IMR-90 (cell line): Measurements from ENCODE around the gene POLR3A. TPM values are rescaled to one million over a fixed set of nuclear protein-coding genes. Genes with fewer than 3 reads are reported as not detected.

Experiments
- ATAC-seq: fragments of 200-7000 bp; cut with Tn5 transposase; 2 replicates; pipeline ENCODE4 v1.9.1; 2020; ENCODE audit warnings: low read depth, mild to moderate bottlenecking, moderate library complexity
- BruUV-seq: library from RNA; stranded (reverse); fragments of 400-500 nt; replicated peaks from 2 replicates; lab custom pipeline; 2021; lab: Mats Ljungman, UMichigan
- CTCF ChIA-PET: fragments of 300-600 bp; formaldehyde crosslinking; extraction: SDS; loops from one replicate; lab custom pipeline; 2021; ENCODE audit warnings: antibody characterized with exemption; lab: Yijun Ruan, JAX
- POLR2A ChIA-PET: fragments of 300-600 bp; sonication (Branson Sonifier 250); formaldehyde crosslinking; loops from one replicate; lab custom pipeline; 2022; ENCODE audit warnings: antibody characterized with exemption; ENCODE audit not compliant: unreplicated experiment; lab: Charles Lee
- DNase-seq: peaks from one replicate; pipeline ENCODE4 v3.0.0; 2013
- H2AFZ ChIP-seq: replicated peaks from 2 replicates; pipeline ENCODE3; 2013; ENCODE audit warnings: low read length, mild to moderate bottlenecking; ENCODE audit not compliant: poor library complexity
- H2AK5ac ChIP-seq: 2 replicates; pipeline ENCODE4 v1.6.1; 2013; ENCODE audit warnings: low read depth, low read length, inconsistent platforms
- H2AK9ac ChIP-seq: replicated peaks from 2 replicates; pipeline ENCODE3; 2013; ENCODE audit warnings: mild to moderate bottlenecking, low read depth, low read length, moderate library complexity; ENCODE audit not compliant: poor library complexity
- H2BK120ac ChIP-seq: 2 replicates; pipeline ENCODE4 v1.6.1; 2013; ENCODE audit warnings: low read depth, low read length, inconsistent platforms
- H2BK15ac ChIP-seq: 3 replicates; pipeline ENCODE4 v1.6.1; 2013; ENCODE audit warnings: low read depth, low read length, inconsistent platforms
- H2BK20ac ChIP-seq: 2 replicates; pipeline ENCODE4 v1.6.1; 2013; ENCODE audit warnings: low read depth, mild to moderate bottlenecking, inconsistent platforms, low read length, moderate library complexity
- H2BK5ac ChIP-seq: 2 replicates; pipeline ENCODE4 v1.6.1; 2013; ENCODE audit warnings: mild to moderate bottlenecking, low read depth, low read length, inconsistent platforms; ENCODE audit not compliant: poor library complexity, severe bottlenecking
- H3K14ac ChIP-seq: replicated peaks from 2 replicates; pipeline ENCODE4 v1.6.1; 2013; ENCODE audit warnings: low read depth, low read length, inconsistent platforms
- H3K18ac ChIP-seq: 2 replicates; pipeline ENCODE4 v1.6.1; 2013; ENCODE audit warnings: low read depth, low read length, control low read depth
- H3K23ac ChIP-seq: 2 replicates; pipeline ENCODE4 v1.6.1; 2013; ENCODE audit warnings: low read depth, low read length, inconsistent platforms
- H3K27ac ChIP-seq: 2 replicates; pipeline ENCODE4 v1.5.1; 2013; ENCODE audit warnings: mild to moderate bottlenecking, control low read depth, low read length; ENCODE audit not compliant: insufficient read depth
- H3K27me3 ChIP-seq: 2 replicates; pipeline ENCODE4 v1.6.1; 2013; ENCODE audit warnings: low read length; ENCODE audit not compliant: control insufficient read depth, insufficient read depth
- H3K36me3 ChIP-seq: 2 replicates; pipeline ENCODE4 v1.6.1; 2013; ENCODE audit warnings: low read length, mixed read lengths; ENCODE audit not compliant: control insufficient read depth, insufficient read depth
- H3K4ac ChIP-seq: 2 replicates; pipeline ENCODE4 v1.6.1; 2013; ENCODE audit warnings: low read depth, low read length, inconsistent platforms
- H3K4me1 ChIP-seq: 2 replicates; pipeline ENCODE4 v1.6.1; 2013; ENCODE audit warnings: low read length, mixed read lengths; ENCODE audit not compliant: control insufficient read depth, insufficient read depth
- H3K4me2 ChIP-seq: 2 replicates; pipeline ENCODE4 v1.6.1; 2013; ENCODE audit warnings: low read depth, mild to moderate bottlenecking, control low read depth, low read length, moderate library complexity
- H3K4me3 ChIP-seq: 2 replicates; pipeline ENCODE4 v1.5.1; 2013; ENCODE audit warnings: low read depth, mild to moderate bottlenecking, control low read depth, low read length, moderate library complexity; ENCODE audit not compliant: insufficient read depth
- H3K56ac ChIP-seq: 2 replicates; pipeline ENCODE4 v1.6.1; 2013; ENCODE audit warnings: low read length, inconsistent platforms; ENCODE audit not compliant: insufficient read depth; ENCODE audit errors: extremely low read depth
- H3K79me1 ChIP-seq, 2 experiments: 2 replicates each; pipeline ENCODE4 v1.6.1; 2013; ENCODE audit warnings: low read length in 2 of 2, inconsistent platforms in 1 of 2, low read depth in 1 of 2
- H3K9ac ChIP-seq: 2 replicates; pipeline ENCODE4 v1.6.1; 2013; ENCODE audit warnings: low read depth, low read length, control low read depth
- H3K9me1 ChIP-seq: 2 replicates; pipeline ENCODE4 v1.6.1; 2013; ENCODE audit warnings: low read length, inconsistent platforms; ENCODE audit not compliant: insufficient read depth
- H3K9me3 ChIP-seq: 2 replicates; pipeline ENCODE4 v1.6.1; 2013; ENCODE audit warnings: low read length; ENCODE audit not compliant: control insufficient read depth, insufficient read depth
- H4K20me1 ChIP-seq: 2 replicates; pipeline ENCODE4 v1.6.1; 2013; ENCODE audit warnings: low read length, inconsistent platforms; ENCODE audit not compliant: insufficient read depth
- H4K5ac ChIP-seq: 2 replicates; pipeline ENCODE4 v1.6.1; 2013; ENCODE audit warnings: mild to moderate bottlenecking, low read depth, low read length, control low read depth
- H4K8ac ChIP-seq, 2 experiments: 2 replicates each; pipeline ENCODE4 v1.6.1; 2013; ENCODE audit warnings: low read depth in 2 of 2, low read length in 2 of 2, control low read depth in 1 of 2, inconsistent platforms in 1 of 2
- H4K91ac ChIP-seq: 2 replicates; pipeline ENCODE4 v1.6.1; 2013; ENCODE audit warnings: low read depth, low read length, inconsistent platforms; ENCODE audit not compliant: insufficient read depth
- BHLHE40 ChIP-seq: fragments of 150-350 bp; IDR thresholded peaks from 2 replicates; pipeline ENCODE4 v1.6.1; 2016; ENCODE audit warnings: mild to moderate bottlenecking, low read depth, low read length
- CEBPB ChIP-seq: IDR thresholded peaks from 2 replicates; pipeline ENCODE4 v1.6.1; 2012; ENCODE audit warnings: low read depth, low read length, improper control_type of control experiment
- CHD1 ChIP-seq: IDR thresholded peaks from 2 replicates; pipeline ENCODE4 v1.6.1; 2012; ENCODE audit warnings: low read depth, low read length, improper control_type of control experiment
- CTCF ChIP-seq: conservative IDR thresholded peaks from 2 replicates; pipeline ENCODE4 v1.5.1; 2012; ENCODE audit warnings: mild to moderate bottlenecking, low read depth, low read length, improper control_type of control experiment
- FOS ChIP-seq: fragments of 150-350 bp; IDR thresholded peaks from 2 replicates; pipeline ENCODE4 v1.6.1; 2016; ENCODE audit warnings: low read depth, low read length
- MAFK ChIP-seq: IDR thresholded peaks from 2 replicates; pipeline ENCODE4 v1.6.1; 2012; ENCODE audit warnings: low read depth, low read length, improper control_type of control experiment
- MAZ ChIP-seq: IDR thresholded peaks from 2 replicates; pipeline ENCODE4 v1.6.1; 2012; ENCODE audit warnings: low read depth, mild to moderate bottlenecking, low read length, improper control_type of control experiment, moderate library complexity, borderline replicate concordance
- MXI1 ChIP-seq: IDR thresholded peaks from 2 replicates; pipeline ENCODE4 v1.6.1; 2012; ENCODE audit warnings: low read depth, mild to moderate bottlenecking, low read length, moderate library complexity, borderline replicate concordance
- NFE2L2 ChIP-seq: fragments of 150-350 bp; IDR thresholded peaks from 2 replicates; pipeline ENCODE4 v1.6.1; 2016; ENCODE audit warnings: low read depth, mild to moderate bottlenecking, low read length
- POLR2A ChIP-seq: IDR thresholded peaks from 2 replicates; pipeline ENCODE4 v1.6.1; 2012; ENCODE audit warnings: mild to moderate bottlenecking, low read depth, low read length
- RAD21 ChIP-seq: IDR thresholded peaks from 2 replicates; pipeline ENCODE4 v1.6.1; 2012; ENCODE audit warnings: low read length, improper control_type of control experiment
- RFX5 ChIP-seq: IDR thresholded peaks from 2 replicates; pipeline ENCODE4 v1.8.0; 2012; ENCODE audit warnings: low read depth, mild to moderate bottlenecking, low read length, moderate library complexity
- SMC3 ChIP-seq: fragments of 150-350 bp; IDR thresholded peaks from 2 replicates; pipeline ENCODE4 v1.6.1; 2016; ENCODE audit warnings: low read depth, mild to moderate bottlenecking, antibody characterized with exemption, low read length, moderate library complexity
- WGBS, 2 experiments: methylation state at CpG; one replicate each; pipeline versions ENCODE4 v1.1.5 to v1.1.7; 2013; ENCODE audit warnings: missing lambda C conversion rate in 2 of 2; ENCODE audit not compliant: insufficient read length in 1 of 2; ENCODE audit errors: extremely low coverage in 2 of 2; 5-methylcytosine and 5-hydroxymethylcytosine counted together
- dilution Hi-C: fragments of 300-500 bp; cut with HindIII; formaldehyde crosslinking; loops from one replicate; pipeline ENCODE4 v1.14.3; 2018; ENCODE audit warnings: low sequenced_read_pairs; ENCODE audit not compliant: unreplicated experiment
- in situ Hi-C: fragments of 300-500 bp; cut with MboI; formaldehyde crosslinking; loops from 3 replicates; pipeline ENCODE4 v1.14.3; 2019; ENCODE audit warnings: low sequenced_read_pairs, inconsistent platforms, mixed read lengths
- intact Hi-C: fragments of 100-400 bp; cut with micrococcal nuclease; formaldehyde crosslinking; loops from 2 replicates; pipeline ENCODE4 v1.10.0; 2022
- polyA plus RNA-seq, 3 experiments: library from polyadenylated mRNA; depleted of rRNA; stranded (reverse); fragments of >200 nt; gene quantifications; 2 replicates each; pipeline ENCODE4 v1.2.3, GENCODE V29; 2012; ENCODE audit warnings: low replicate concordance in 1 of 3
- total RNA-seq: library from RNA; depleted of rRNA; stranded (reverse); fragments of >200 nt; gene quantifications from 2 replicates; pipeline ENCODE4 v1.2.3, GENCODE V29; 2012
- TF ChIP-seq, protein P1 (sequence below): fragments of 150-350 bp; IDR thresholded peaks from 2 replicates; pipeline ENCODE4 v1.6.1; 2017; ENCODE audit warnings: mild to moderate bottlenecking, antibody characterized with exemption, low read length, low read depth
- TF ChIP-seq, protein P2 (sequence below): fragments of 150-350 bp; IDR thresholded peaks from 2 replicates; pipeline ENCODE4 v1.6.1; 2016; ENCODE audit warnings: low read depth, mild to moderate bottlenecking, low read length, moderate library complexity, borderline replicate concordance

The POLR3A gene
- total and polyA plus RNA-seq, 2 of the 4 experiments (the other 2 are of a cell fraction): 11.9 to 24.4 TPM

GRCh38 chr10:77921395-77921794 lies 107.9 kb downstream of the POLR3A start:
- H2AK5ac ChIP-seq: peak overlapping the region; percentile 37
- no CpG with 5 or more reads among the region's 7 CpGs for WGBS, 2 experiments
- H3K9me3 ChIP-seq: no peaks in the 10 kb centered on the region
- H3K18ac ChIP-seq: no peak overlapping the region
- H2BK5ac ChIP-seq: no peak overlapping the region
- H3K27me3 ChIP-seq: no peaks in the 10 kb centered on the region
- dilution Hi-C loops (no loop called here), in situ Hi-C loops (no loop called here), intact Hi-C loops (loop anchor here (10.0 kb wide), 1 partner anchor 103 kb away; the partner anchor contains the start of gene POLR3A)
- no peak overlapping the region; the same call in 1 of the 2 replicates for H3K14ac ChIP-seq
- peak overlapping the region; percentile 45; the same call in 1 of the 2 replicates for H3K23ac ChIP-seq
- H3K79me1 ChIP-seq: peaks cover 30 to 93% of the 10 kb centered on the region in 2 experiments
- H3K4ac ChIP-seq: 0 out of 2 replicates have a peak overlapping the region, but pooled peaks have one; percentile 21
- peaks cover 38% of the 10 kb centered on the region for H3K9me1 ChIP-seq
- no peak overlapping the region for H3K9ac ChIP-seq
- H2BK15ac ChIP-seq: no peak overlapping the region
- H2AK9ac ChIP-seq: no peak overlapping the region
- H3K4me2 ChIP-seq: no peak overlapping the region
- no peak for ATAC-seq
- H3K27ac ChIP-seq: no peak overlapping the region
- H4K5ac ChIP-seq: no peak overlapping the region
- H2BK120ac ChIP-seq: no peak overlapping the region
- H4K20me1 ChIP-seq: peaks cover 77% of the 10 kb centered on the region
- H4K8ac ChIP-seq: no peak overlapping the region
- BruUV-seq: no TSS peak
- peaks cover 18% of the 10 kb centered on the region for H3K4me1 ChIP-seq
- no peak overlapping the region for H4K91ac ChIP-seq
- TF ChIP-seq SMC3 (no peak), FOS (no peak), POLR2A (no peak), CEBPB (no peak), MXI1 (no peak), NFE2L2 (no peak), MAFK (no peak), RFX5 (no peak), CHD1 (no peak), CTCF (no peak), MAZ (no peak), BHLHE40 (no peak), RAD21 (no peak)
- TF ChIP-seq, protein P1, sequence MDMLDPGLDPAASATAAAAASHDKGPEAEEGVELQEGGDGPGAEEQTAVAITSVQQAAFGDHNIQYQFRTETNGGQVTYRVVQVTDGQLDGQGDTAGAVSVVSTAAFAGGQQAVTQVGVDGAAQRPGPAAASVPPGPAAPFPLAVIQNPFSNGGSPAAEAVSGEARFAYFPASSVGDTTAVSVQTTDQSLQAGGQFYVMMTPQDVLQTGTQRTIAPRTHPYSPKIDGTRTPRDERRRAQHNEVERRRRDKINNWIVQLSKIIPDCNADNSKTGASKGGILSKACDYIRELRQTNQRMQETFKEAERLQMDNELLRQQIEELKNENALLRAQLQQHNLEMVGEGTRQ: no peak
- TF ChIP-seq, protein P2, sequence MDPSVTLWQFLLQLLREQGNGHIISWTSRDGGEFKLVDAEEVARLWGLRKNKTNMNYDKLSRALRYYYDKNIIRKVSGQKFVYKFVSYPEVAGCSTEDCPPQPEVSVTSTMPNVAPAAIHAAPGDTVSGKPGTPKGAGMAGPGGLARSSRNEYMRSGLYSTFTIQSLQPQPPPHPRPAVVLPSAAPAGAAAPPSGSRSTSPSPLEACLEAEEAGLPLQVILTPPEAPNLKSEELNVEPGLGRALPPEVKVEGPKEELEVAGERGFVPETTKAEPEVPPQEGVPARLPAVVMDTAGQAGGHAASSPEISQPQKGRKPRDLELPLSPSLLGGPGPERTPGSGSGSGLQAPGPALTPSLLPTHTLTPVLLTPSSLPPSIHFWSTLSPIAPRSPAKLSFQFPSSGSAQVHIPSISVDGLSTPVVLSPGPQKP: no peak
- H3K36me3 ChIP-seq: no peaks in the 10 kb centered on the region
- H2AFZ ChIP-seq: no peak overlapping the region
- H3K56ac ChIP-seq: no peak overlapping the region
- ChIA-PET CTCF (no interaction called here), POLR2A (no interaction called here)
- H3K4me3 ChIP-seq: no peak overlapping the region
- DNase-seq: no peak
- H2BK20ac ChIP-seq: no peak overlapping the region
